HEK293T (cell line): ENCODE data around the gene KCNJ10.

Source experiments
- ARNT ChIP-seq: fragments of 450-650 bp; IDR thresholded peaks from 2 replicates; pipeline ENCODE4 v1.6.1; 2017; ENCODE audit warnings: mild to moderate bottlenecking
- BHLHE40 ChIP-seq: fragments of 450-650 bp; IDR thresholded peaks from 2 replicates; pipeline ENCODE4 v1.6.1; 2016; ENCODE audit warnings: mild to moderate bottlenecking, moderate library complexity, borderline replicate concordance
- CTBP1 ChIP-seq: fragments of 450-650 bp; IDR thresholded peaks from 2 replicates; pipeline ENCODE4 v1.6.1; 2016; ENCODE audit warnings: borderline replicate concordance
- FOXK2 ChIP-seq: fragments of 450-650 bp; IDR thresholded peaks from 2 replicates; pipeline ENCODE4 v1.6.1; 2016; ENCODE audit warnings: mild to moderate bottlenecking
- FOXM1 ChIP-seq: fragments of 450-650 bp; IDR thresholded peaks from 2 replicates; pipeline ENCODE4 v1.6.1; 2017; ENCODE audit warnings: mild to moderate bottlenecking, borderline replicate concordance
- LEF1 ChIP-seq: fragments of 450-650 bp; IDR thresholded peaks from 2 replicates; pipeline ENCODE4 v1.6.1; 2017; ENCODE audit warnings: mild to moderate bottlenecking, borderline replicate concordance
- SP1 ChIP-seq: fragments of 450-650 bp; IDR thresholded peaks from 2 replicates; pipeline ENCODE4 v1.6.1; 2017
- SUZ12 ChIP-seq: fragments of 450-650 bp; IDR thresholded peaks from 2 replicates; pipeline ENCODE4 v1.6.1; 2016; ENCODE audit warnings: mild to moderate bottlenecking
- TARDBP ChIP-seq: fragments of 450-650 bp; IDR thresholded peaks from 2 replicates; pipeline ENCODE4 v1.6.1; 2016

DNA sequence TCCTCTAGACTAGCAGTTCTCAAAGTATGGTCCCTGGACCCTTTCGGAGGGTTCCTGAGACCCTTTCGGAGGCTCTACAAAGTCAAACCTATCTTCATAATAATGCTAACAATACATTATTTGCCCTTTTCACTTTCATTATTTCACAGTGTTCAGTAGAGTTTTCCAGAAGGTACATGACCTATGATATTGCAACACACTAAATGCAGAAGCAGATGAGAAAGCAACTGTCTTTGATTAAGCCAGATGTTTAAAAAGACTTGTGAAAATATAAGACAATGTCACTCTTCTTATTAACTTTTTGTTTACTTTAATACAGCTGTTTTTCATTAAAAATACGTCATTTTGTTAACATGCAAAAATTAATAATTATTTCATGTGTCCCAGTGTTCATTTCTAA lies 5.8 kb downstream of the KCNJ10 start:
- TF ChIP-seq BHLHE40 (no peak), FOXM1 (no peak), FOXK2 (no peak), SUZ12 (no peak), ARNT (no peak), LEF1 (no peak), CTBP1 (no peak), TARDBP (no peak), SP1 (no peak)
